IPS-15b (cell line): Measurements from ENCODE around the gene RASSF4.
A peak's percentile ranks its signal among the peaks of the same experiment; 100 is the strongest.

Experiments used
- H3K27me3 ChIP-seq: one replicate; pipeline ENCODE4 v1.6.1; 2013; ENCODE audit warnings: low read length; ENCODE audit not compliant: control insufficient read depth, insufficient read depth
- H3K36me3 ChIP-seq: one replicate; pipeline ENCODE4 v1.6.1; 2013; ENCODE audit warnings: low read length; ENCODE audit not compliant: control insufficient read depth, insufficient read depth
- H3K4me1 ChIP-seq: one replicate; pipeline ENCODE4 v1.6.1; 2013; ENCODE audit warnings: mild to moderate bottlenecking, low read length; ENCODE audit not compliant: control insufficient read depth, insufficient read depth
- H3K4me3 ChIP-seq: one replicate; pipeline ENCODE4 v1.5.1; 2013; ENCODE audit warnings: low read depth, low read length
- H3K9ac ChIP-seq: one replicate; pipeline ENCODE4 v1.6.1; 2013; ENCODE audit warnings: low read depth, mild to moderate bottlenecking, low read length
- H3K9me3 ChIP-seq: one replicate; pipeline ENCODE4 v1.6.1; 2013; ENCODE audit warnings: mild to moderate bottlenecking, low read length; ENCODE audit not compliant: control insufficient read depth, insufficient read depth

Gene RASSF4

GRCh38 chr10:44992070-44992731, 32.6 kb downstream of the RASSF4 start:
- peaks cover 28% of the 10 kb centered on the region for H3K4me1 ChIP-seq
- H3K9ac ChIP-seq = no peak overlapping the region
- no peak overlapping the region for H3K4me3 ChIP-seq
- no peaks in the 10 kb centered on the region for H3K27me3 ChIP-seq
- H3K36me3 ChIP-seq = no peaks in the 10 kb centered on the region
- no peaks in the 10 kb centered on the region for H3K9me3 ChIP-seq

- no peaks in the 10 kb centered on the region for H3K27me3 ChIP-seq
- no peak overlapping the region for H3K9ac ChIP-seq
- H3K4me3 ChIP-seq = no peak overlapping the region
- no peaks in the 10 kb centered on the region for H3K9me3 ChIP-seq
- no peaks in the 10 kb centered on the region for H3K36me3 ChIP-seq
- peaks cover 28% of the 10 kb centered on the region for H3K4me1 ChIP-seq
Measured at GRCh38 chr10:44992732-44993225, 33.2 kb downstream of the RASSF4 start.

- no peak overlapping the region for H3K9ac ChIP-seq
- peaks cover 28% of the 10 kb centered on the region for H3K4me1 ChIP-seq
- no peaks in the 10 kb centered on the region for H3K27me3 ChIP-seq
Measured at GRCh38 chr10:44993226-44993921, 33.8 kb downstream of the RASSF4 start.

GRCh38 chr10:44993922-44994751, 34.5 kb downstream of the RASSF4 start:
- Histone ChIP-seq H3K4me3 (no peak overlapping the region), H3K36me3 (no peaks in the 10 kb centered on the region), H3K27me3 (no peaks in the 10 kb centered on the region), H3K9ac (no peak overlapping the region), H3K9me3 (no peaks in the 10 kb centered on the region), H3K4me1 (peaks cover 24% of the 10 kb centered on the region)

More at GRCh38 chr10:44993226-44993921, 33.8 kb downstream of the RASSF4 start:
- no peaks in the 10 kb centered on the region for H3K36me3 ChIP-seq
- no peak overlapping the region for H3K4me3 ChIP-seq
- H3K9me3 ChIP-seq = no peaks in the 10 kb centered on the region

GRCh38 chr10:44994752-44995530, 35.3 kb downstream of the RASSF4 start:
- Histone ChIP-seq H3K9me3 (no peaks in the 10 kb centered on the region), H3K4me1 (peaks cover 20% of the 10 kb centered on the region), H3K36me3 (no peaks in the 10 kb centered on the region), H3K9ac (no peak overlapping the region), H3K27me3 (no peaks in the 10 kb centered on the region), H3K4me3 (no peak overlapping the region)

- Histone ChIP-seq H3K36me3 (no peaks in the 10 kb centered on the region), H3K4me3 (no peak overlapping the region), H3K4me1 (peaks cover 22% of the 10 kb centered on the region), H3K27me3 (no peaks in the 10 kb centered on the region), H3K9ac (no peak overlapping the region), H3K9me3 (no peaks in the 10 kb centered on the region)
Measured at GRCh38 chr10:44995581-44995913, 35.9 kb downstream of the RASSF4 start.

- no peaks in the 10 kb centered on the region for H3K36me3 ChIP-seq
- no peaks in the 10 kb centered on the region for H3K27me3 ChIP-seq
- H3K4me1 ChIP-seq = peaks cover 17% of the 10 kb centered on the region
- no peak overlapping the region for H3K9ac ChIP-seq
- H3K9me3 ChIP-seq = no peaks in the 10 kb centered on the region
- H3K4me3 ChIP-seq = no peak overlapping the region
Measured at GRCh38 chr10:44995914-44996669, 36.5 kb downstream of the RASSF4 start.

- no peak overlapping the region for H3K4me3 ChIP-seq
- no peaks in the 10 kb centered on the region for H3K27me3 ChIP-seq
- peaks cover 16% of the 10 kb centered on the region for H3K4me1 ChIP-seq
- no peaks in the 10 kb centered on the region for H3K36me3 ChIP-seq
- H3K9me3 ChIP-seq = no peaks in the 10 kb centered on the region
- H3K9ac ChIP-seq = no peak overlapping the region
Measured at GRCh38 chr10:44997105-44997748, 37.6 kb downstream of the RASSF4 start.

GRCh38 chr10:44998146-44998631, 38.6 kb downstream of the RASSF4 start:
- Histone ChIP-seq H3K36me3 (no peaks in the 10 kb centered on the region), H3K27me3 (no peaks in the 10 kb centered on the region), H3K9ac (no peak overlapping the region), H3K4me3 (no peak overlapping the region), H3K4me1 (peaks cover 16% of the 10 kb centered on the region), H3K9me3 (no peaks in the 10 kb centered on the region)

- Histone ChIP-seq H3K27me3 (no peaks in the 10 kb centered on the region), H3K9me3 (no peaks in the 10 kb centered on the region), H3K9ac (peak overlapping the region; percentile 51), H3K36me3 (no peaks in the 10 kb centered on the region), H3K4me1 (peaks cover 14% of the 10 kb centered on the region), H3K4me3 (peak overlapping the region; percentile 77)
Measured at GRCh38 chr10:45000138-45000751, 40.6 kb downstream of the RASSF4 start.
